HL-60/S4 treated with retinoic acid at 250 ng/mL for 4 days and 3 days (cell line): Measurements from ENCODE around the gene CHRNE.

ENCODE experiments used
- in situ Hi-C: fragments of 300-500 bp; cut with MboI; formaldehyde crosslinking; loops from 2 replicates; pipeline ENCODE4 v1.7.0; 2022; ENCODE audit warnings: low sequenced_read_pairs

CHRNE gene

DNA sequence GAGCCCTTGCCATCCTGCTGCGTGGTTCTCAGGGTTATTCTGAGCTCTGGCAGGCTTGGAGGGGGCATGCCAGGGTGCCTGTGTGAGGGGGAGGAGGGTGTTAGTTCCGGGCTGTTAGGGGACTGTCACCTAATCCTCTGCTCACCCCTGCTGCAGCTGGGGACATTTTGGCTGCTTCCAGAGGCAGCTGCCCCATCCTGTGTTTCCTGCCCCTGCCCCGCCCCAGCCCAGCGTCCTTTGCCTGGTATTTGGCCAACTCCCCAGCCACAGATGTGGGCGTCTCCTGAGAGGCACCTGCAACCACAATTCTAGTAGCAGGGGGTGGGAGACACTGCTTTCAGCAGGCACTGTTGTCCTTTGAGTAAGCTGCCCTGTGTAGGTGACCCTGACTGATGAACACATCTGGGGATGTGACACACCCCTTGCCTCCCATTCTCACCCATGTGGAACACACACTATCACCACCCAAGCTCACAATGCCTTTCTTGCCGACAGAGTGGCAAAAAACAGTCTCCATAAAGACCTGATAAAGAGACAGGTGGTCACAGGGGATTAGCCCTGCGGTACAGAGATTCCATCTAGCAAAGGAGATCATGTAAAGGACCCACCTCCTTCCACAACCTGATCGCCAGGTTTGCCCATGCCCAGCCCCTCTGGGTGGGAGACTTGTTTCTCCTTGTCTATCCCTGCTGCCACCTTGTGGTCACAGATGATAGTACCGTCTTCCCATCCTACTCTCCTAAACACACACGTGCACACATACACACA is at the start of gene CHRNE:
CHRNE (minus strand) TSS at position 48 of the 768 bp plus-strand sequence; CDS start at position 13, 35 bp downstream.
- in situ Hi-C loops = no loop called here

GRCh38 chr17:4951486-4951885 is 48.6 kb upstream of the CHRNE start:
- in situ Hi-C loops = no loop called here

- in situ Hi-C loops = no loop called here
These were observed 47.9 kb upstream of the CHRNE start, which contains the start of gene ENO3 for GRCh38 chr17:4950746-4951204. TSS of gene ENO3 (plus strand) at chr17:4951119. CDS start at chr17:4951830, 711 bp downstream.

- in situ Hi-C loops = no loop called here
These were observed 47.3 kb upstream of the CHRNE start for GRCh38 chr17:4950075-4950745.

DNA sequence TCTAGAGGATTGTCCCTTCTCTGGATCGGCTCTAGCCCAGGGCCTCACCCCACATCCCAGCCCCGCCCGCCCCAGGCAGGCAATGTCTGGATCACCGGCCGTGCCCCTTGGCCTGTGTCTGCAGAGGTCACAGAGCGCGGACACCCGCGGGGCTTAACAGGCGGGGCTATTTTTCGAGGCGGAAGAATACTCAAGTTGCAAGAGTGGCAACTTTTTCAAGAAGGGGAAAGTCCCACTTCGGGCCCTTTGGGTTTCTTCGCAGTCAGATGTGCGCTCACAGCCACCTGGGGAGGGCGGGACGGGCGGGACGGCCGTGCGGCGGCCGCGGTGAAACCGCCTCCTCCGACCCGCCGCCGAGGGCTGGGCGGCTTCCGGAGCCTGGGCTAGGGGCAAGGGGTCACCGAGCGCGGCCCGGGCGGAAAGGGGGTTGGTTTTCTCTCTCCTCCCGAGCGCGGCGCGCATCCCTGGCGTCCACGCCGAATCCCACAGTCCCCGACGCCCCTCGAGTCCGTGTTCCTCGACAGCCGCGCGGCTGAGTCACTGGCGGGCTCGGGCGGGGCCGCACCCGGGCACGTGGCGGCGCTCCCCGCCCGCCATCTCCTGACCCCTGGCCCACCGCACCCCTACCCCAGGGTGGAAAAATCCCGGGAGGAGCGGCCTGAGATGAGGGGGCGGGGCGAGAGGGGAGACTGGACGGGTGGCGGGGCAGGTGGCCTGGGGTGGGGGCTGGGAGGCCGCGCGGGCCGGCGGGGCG is 46.6 kb upstream of the CHRNE start:
- in situ Hi-C loops = no loop called here

DNA sequence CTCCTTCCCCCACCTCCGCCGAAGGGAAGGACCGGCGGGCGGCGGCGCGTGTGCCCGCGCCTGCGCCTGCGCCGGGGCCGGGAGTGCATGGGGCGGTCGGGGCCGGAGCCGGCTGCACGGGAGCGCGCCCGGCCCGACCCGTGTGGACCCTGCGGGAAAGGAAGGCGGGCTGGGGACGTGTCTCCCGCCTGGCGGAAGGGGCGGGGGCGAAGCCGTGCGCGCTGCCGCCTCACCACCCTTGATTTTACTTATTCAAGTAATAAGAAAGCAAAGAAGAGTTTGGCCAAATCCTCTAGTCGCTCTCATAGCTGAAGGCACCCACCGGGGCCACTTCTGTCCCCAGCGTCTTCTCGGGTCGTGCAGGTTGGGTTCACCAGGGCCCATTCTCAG is 46.0 kb upstream of the CHRNE start:
- in situ Hi-C loops = no loop called here

GRCh38 chr17:4948166-4948930 is 45.5 kb upstream of the CHRNE start, which contains the start of gene PFN1:
TSS of gene PFN1 (minus strand) at chr17:4948530. CDS start at chr17:4948394, 136 bp downstream.
- in situ Hi-C loops = no loop called here

DNA sequence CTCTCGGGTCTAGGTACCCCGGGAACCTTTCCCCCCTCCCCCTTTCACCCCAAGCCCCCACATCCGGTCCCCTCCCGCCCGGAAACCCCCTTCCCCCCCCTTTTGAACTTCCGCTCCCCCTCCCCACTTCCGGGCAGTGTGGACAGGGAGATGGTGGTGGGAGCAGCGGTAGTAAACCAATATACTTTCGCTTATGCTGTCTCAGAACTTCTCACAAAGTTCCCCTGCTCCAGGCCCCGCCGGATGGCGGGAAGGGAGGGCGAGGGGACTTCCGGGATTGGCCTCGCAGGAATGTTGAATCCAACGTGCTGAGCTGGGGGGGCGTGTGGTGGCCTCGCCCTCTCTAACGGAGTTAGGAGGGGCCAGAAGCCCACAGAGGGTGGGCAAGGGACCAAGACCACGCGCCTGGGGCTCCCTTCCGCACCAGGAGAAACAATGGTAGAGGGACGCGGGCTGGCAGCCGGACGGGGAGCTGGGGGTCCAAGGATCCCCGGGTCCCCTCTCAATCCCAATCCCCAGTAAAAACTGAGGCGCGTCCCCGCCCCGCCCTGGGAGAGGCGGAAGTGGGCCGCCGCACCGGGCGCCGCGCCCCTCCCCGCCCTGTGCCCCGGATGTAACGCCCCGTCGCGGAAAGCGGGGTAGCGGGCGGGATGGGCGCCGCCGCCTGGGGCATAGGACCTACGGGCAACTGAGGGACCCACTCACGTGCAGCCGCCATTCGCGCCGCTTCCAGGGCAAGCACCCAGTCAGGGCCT is 44.7 kb upstream of the CHRNE start:
- in situ Hi-C loops = no loop called here

DNA sequence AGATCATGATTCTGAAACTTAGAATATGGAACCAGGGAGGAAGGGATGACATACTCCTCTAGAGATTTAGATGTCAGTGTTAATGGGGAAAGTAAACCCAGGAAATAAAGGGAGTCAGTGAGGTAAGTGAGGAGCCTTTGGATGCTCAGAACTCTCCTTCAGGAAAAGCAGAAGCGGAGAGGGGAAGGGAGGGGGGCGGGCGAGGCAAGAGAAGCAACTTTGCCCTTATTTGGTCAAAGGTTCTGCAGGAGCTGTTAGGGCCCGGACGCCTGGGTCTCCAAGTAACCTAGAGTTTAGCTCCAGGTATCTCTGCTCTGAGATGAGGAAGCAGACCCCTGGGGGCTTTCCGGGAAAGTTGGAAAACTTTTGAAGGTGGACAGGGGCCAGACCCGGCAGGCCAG is 44.1 kb upstream of the CHRNE start:
- in situ Hi-C loops = no loop called here

DNA sequence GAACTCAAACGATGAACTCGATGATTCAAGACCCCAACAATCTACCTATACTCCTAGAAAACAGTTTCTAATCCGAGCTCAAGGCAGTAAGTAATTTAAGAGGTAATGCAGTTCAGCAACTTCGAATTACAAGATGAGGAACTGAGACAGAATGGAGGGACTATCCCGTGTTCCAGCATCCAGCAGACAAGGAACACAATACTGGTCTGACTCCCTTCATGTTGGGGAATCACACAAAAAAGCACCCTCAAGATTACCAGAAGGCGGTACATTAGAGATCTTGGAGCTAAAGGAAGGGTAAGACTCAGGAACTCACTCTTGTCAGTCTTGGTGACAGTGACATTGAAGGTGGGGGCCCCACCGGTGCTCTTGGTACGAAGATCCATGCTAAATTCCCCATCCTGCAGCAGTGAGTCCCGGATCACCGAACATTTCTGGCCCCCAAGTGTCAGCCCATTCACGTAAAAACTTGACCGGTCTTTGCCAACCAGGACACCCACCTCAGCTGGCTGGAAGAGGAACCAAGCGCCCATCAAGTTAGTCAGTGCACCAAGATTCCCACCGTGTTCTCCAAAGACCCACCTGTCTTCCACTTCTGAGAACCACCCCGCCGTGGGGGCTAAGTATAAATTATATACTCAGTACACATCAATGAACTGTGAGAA is 43.5 kb upstream of the CHRNE start:
- in situ Hi-C loops = no loop called here

GRCh38 chr17:4945944-4946280 is 43.0 kb upstream of the CHRNE start:
- in situ Hi-C loops = no loop called here

GRCh38 chr17:4945176-4945943 is 42.5 kb upstream of the CHRNE start:
- in situ Hi-C loops = no loop called here

DNA sequence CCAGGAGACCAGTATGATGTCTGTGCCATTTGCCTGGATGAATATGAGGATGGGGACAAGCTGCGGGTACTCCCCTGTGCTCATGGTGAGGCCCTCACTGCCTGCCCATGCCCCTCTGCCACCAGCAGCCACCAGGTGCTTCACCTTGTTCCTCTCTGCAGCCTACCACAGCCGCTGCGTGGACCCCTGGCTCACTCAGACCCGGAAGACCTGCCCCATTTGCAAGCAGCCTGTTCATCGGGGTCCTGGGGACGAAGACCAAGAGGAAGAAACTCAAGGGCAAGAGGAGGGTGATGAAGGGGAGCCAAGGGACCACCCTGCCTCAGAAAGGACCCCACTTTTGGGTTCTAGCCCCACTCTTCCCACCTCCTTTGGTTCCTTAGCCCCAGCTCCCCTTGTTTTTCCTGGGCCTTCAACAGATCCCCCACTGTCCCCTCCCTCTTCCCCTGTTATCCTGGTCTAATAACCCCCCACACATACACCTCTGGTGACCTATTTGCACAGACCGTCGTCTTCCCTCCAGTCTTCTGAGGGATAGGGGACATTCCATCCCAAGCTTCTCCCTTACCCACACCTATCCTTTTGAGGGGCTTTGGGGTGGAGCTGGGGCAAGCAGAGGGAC is 41.8 kb upstream of the CHRNE start:
- in situ Hi-C loops = no loop called here

- in situ Hi-C loops = no loop called here
These were observed 41.3 kb upstream of the CHRNE start for GRCh38 chr17:4944163-4944553.

DNA sequence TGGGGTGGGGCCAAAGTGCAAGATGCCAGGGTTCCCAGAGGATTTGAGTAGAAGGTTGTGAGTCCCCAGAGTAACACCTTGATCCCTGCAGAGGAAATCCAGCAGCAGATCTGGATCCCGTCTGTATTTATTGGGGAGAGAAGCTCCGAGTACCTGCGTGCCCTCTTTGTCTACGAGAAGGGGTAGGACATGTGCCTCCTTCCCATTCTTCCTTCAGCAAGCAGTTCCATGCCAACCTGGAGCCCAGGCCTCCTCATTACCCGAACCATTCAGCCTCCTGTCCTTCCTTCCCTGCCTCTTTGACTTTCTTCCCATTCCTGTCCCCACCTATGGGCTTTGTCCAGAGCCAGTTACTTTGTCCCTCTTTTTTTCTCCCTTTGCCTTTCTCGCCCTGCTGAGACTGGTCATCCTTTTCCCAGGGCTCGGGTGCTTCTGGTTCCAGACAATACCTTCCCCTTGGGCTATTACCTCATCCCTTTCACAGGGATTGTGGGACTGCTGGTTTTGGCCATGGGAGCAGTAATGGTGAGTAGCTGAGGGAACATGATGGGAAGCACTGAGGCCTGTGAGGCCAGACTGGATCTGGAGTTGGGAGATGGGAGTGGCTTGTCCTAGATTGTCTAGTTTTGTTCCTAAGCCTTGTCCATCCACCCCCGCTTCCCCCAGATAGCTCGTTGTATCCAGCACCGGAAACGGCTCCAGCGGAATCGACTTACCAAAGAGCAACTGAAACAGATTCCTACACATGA is 40.0 kb upstream of the CHRNE start:
- in situ Hi-C loops = no loop called here

DNA sequence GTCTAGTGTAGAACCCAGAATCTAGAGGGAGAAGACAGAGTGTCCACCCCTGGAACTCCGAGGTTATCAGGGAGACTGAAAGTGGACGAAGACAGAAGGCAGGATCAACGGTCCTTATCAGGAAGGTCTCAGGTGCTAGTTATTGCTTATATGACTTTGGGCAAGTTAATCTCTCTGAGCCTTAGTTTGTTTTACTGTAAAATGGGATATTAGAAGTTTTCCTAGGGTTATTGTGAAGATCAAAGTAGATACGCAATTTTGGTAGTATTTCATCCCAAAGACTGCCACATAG is 38.4 kb upstream of the CHRNE start:
- in situ Hi-C loops = no loop called here

GRCh38 chr17:4940555-4941318 is 37.8 kb upstream of the CHRNE start:
- in situ Hi-C loops = no loop called here
